T-cell (primary cell): ENCODE measurements around the gene MAN1A1. TPM values are rescaled to one million over a fixed set of nuclear protein-coding genes. Genes with fewer than 3 reads are reported as not detected.
A peak's percentile ranks its signal among the peaks of the same experiment; 100 is the strongest.

Source experiments
- ATAC-seq, 4 experiments: fragments of 200-7000 bp in 3 of 4; fragments of 150-1000 bp in 1 of 4; cut with Tn5 transposase; replicated peaks in 1 of 4; 1 replicate in 3 of 4; 2 replicates in 1 of 4; pipeline ENCODE4 v1.10.0; 2021; ENCODE audit warnings: moderate library complexity in 3 of 4, mild to moderate bottlenecking in 2 of 4, moderate number of reproducible peaks in 1 of 4
- CTCF ChIA-PET, 2 donors: fragments of 300-600 bp; sonication (Branson Sonifier 250); formaldehyde crosslinking; loops; one replicate each; lab custom pipeline; 2022; ENCODE audit warnings: antibody characterized with exemption in 2 of 2; lab: Charles Lee
- POLR2A ChIA-PET, 2 donors: fragments of 300-600 bp; sonication (Branson Sonifier 250); formaldehyde crosslinking; loops; one replicate each; lab custom pipeline; 2022; ENCODE audit warnings: antibody characterized with exemption in 2 of 2; lab: Charles Lee
- DNase-seq, 35 experiments: peaks; one replicate each; pipeline versions ENCODE4 v3.0.0 to v3.0.0-alpha.2; 2013 to 2023
- H3K27ac ChIP-seq: one replicate; pipeline ENCODE4 v1.5.1; 2013; ENCODE audit warnings: low read length
- H3K27me3 ChIP-seq, 2 experiments: replicated peaks in 1 of 2; 1 replicate in 1 of 2; 2 replicates in 1 of 2; pipeline versions ENCODE4 v1.6.1 to v1.7.0; 2013; ENCODE audit warnings: low read length in 1 of 2, mixed read lengths in 1 of 2; ENCODE audit not compliant: control insufficient read depth in 2 of 2, insufficient read depth in 2 of 2; ENCODE audit errors: extremely low read depth in 1 of 2
- H3K36me3 ChIP-seq, 2 donors: 1 replicate in 1 of 2; 2 replicates in 1 of 2; pipeline versions ENCODE4 v1.6.1 to v1.7.0; 2013; ENCODE audit warnings: low read length in 1 of 2; ENCODE audit not compliant: control insufficient read depth in 2 of 2, insufficient read depth in 1 of 2; ENCODE audit errors: extremely low read depth in 1 of 2
- H3K4me1 ChIP-seq, 2 experiments: 1 replicate in 1 of 2; 2 replicates in 1 of 2; pipeline versions ENCODE4 v1.6.1 to v1.7.0; 2013; ENCODE audit warnings: low read length in 2 of 2, mixed read lengths in 1 of 2; ENCODE audit not compliant: insufficient read depth in 2 of 2, control insufficient read depth in 1 of 2; ENCODE audit errors: extremely low read depth in 1 of 2
- H3K4me3 ChIP-seq, 2 donors: 1 replicate in 1 of 2; 2 replicates in 1 of 2; pipeline versions ENCODE4 v1.5.1 to v1.7.0; 2013; ENCODE audit warnings: mild to moderate bottlenecking in 2 of 2, low read length in 1 of 2, moderate library complexity in 1 of 2; ENCODE audit not compliant: control insufficient read depth in 1 of 2; ENCODE audit errors: extremely low read depth in 1 of 2
- H3K9me3 ChIP-seq: 2 replicates; pipeline ENCODE4 v1.7.0; 2013
- H3K27ac Mint-ChIP-seq, 2 donors: one replicate each; pipeline ENCODE4 v1.8.0; 2020 to 2021; ENCODE audit warnings: mild to moderate bottlenecking in 2 of 2, mixed read lengths in 2 of 2
- H3K27me3 Mint-ChIP-seq, 2 donors: one replicate each; pipeline ENCODE4 v1.8.0; 2021 to 2022; ENCODE audit warnings: mixed read lengths in 2 of 2
- H3K36me3 Mint-ChIP-seq: one replicate; pipeline ENCODE4 v1.8.0; 2021; ENCODE audit warnings: mixed read lengths
- H3K4me1 Mint-ChIP-seq, 3 donors: one replicate each; pipeline ENCODE4 v1.8.0; 2020 to 2022; ENCODE audit warnings: mixed read lengths in 3 of 3, mild to moderate bottlenecking in 1 of 3
- H3K4me3 Mint-ChIP-seq, 3 donors: one replicate each; pipeline ENCODE4 v1.8.0; 2020 to 2022; ENCODE audit warnings: mild to moderate bottlenecking in 3 of 3, mixed read lengths in 3 of 3, moderate library complexity in 3 of 3
- H3K9me3 Mint-ChIP-seq, 3 donors: one replicate each; pipeline ENCODE4 v1.8.0; 2020 to 2022; ENCODE audit warnings: mixed read lengths in 3 of 3
- WGBS: methylation state at CpG from one replicate; pipeline ENCODE4 v1.1.5; 2013; ENCODE audit warnings: missing lambda C conversion rate; ENCODE audit not compliant: insufficient coverage; 5-methylcytosine and 5-hydroxymethylcytosine counted together
- total RNA-seq, 35 experiments: library from RNA in 6 of 35; stranded (reverse) in 6 of 35; fragments of 120-200 nt in 1 of 35; gene quantifications; one replicate each; pipeline versions ENCODE4 v1.2.1 to v1.2.4 and lab custom pipeline; 2013 to 2026

The MAN1A1 gene
- 10 to 100 TPM in 3 of 5 donors, 1 to 10 TPM in 2; 9.4 to 13.6 (median 12.3) TPM for total RNA-seq
- 33.5 TPM for total RNA-seq (2013)
- 23.4 to 132 (median 41.6) reads per million in 29 experiments for total RNA-seq (lab: John Stamatoyannopoulos, UW)

GRCh38 chr6:119349361-119350201, at the start of gene MAN1A1:
TSS of gene MAN1A1 (minus strand) at chr6:119349761. CDS start at chr6:119349065, 696 bp downstream.
- Histone ChIP-seq H3K36me3 (no peaks in the 10 kb centered on the region), H3K4me3 (peak within 1 kb of the TSS; percentile 95 to 97), H3K4me1 (peaks cover 4 to 15% of the 10 kb centered on the region in 2 experiments), H3K27ac (peak within 1 kb of the TSS; percentile 69), H3K9me3 (no peaks in the 10 kb centered on the region), H3K27me3 (no peaks in the 10 kb centered on the region)
- H3K27me3 Mint-ChIP-seq: no peaks in the 10 kb centered on the region
- peak within 1 kb of the TSS; percentile 77 to 91 for H3K27ac Mint-ChIP-seq
- POLR2A ChIA-PET: interaction anchor here in 1 of 2 donors (0.7 to 1.0 kb wide), 2 partner anchors 11 to 35 kb away, joined by 3 to 4 read pairs; no protein-coding TSS in a partner anchor
- peak within 1 kb of the TSS; percentile 82 to 94 (median 89) for H3K4me3 Mint-ChIP-seq
- DNase-seq: peak; percentile 73 to 94 (median 84)
- no peaks in the 10 kb centered on the region for H3K36me3 Mint-ChIP-seq
- no peaks in the 10 kb centered on the region for H3K9me3 Mint-ChIP-seq
- CTCF ChIA-PET: interaction anchor here (0.8 to 2.3 kb wide), 5 partner anchors 13 to 297 kb away, joined by 3 to 23 read pairs (median 7); no protein-coding TSS in a partner anchor
- WGBS: under 1% methylated on average over 102 of the region's 103 CpGs
- peaks cover 54 to 56% (median 55%) of the 10 kb centered on the region in 3 donors for H3K4me1 Mint-ChIP-seq
- peak; percentile 89 to 91 (median 90) for ATAC-seq

GRCh38 chr6:119395192-119395591, 45.6 kb upstream of the MAN1A1 start:
- no peaks in the 10 kb centered on the region for H3K4me1 Mint-ChIP-seq
- 80% methylated on average over 1 of the region's 2 CpGs for WGBS
- H3K4me3 ChIP-seq: no peak overlapping the region

GRCh38 chr6:119390247-119390793, 40.8 kb upstream of the MAN1A1 start:
- Mint-ChIP-seq H3K4me3 (no peak overlapping the region), H3K9me3 (peaks cover 0 to 12% (median 0%) of the 10 kb centered on the region in 3 donors), H3K36me3 (peaks cover 6% of the 10 kb centered on the region), H3K27ac (no peak overlapping the region), H3K4me1 (no peaks in the 10 kb centered on the region), H3K27me3 (no peaks in the 10 kb centered on the region)
- Histone ChIP-seq H3K27ac (no peak overlapping the region), H3K9me3 (no peaks in the 10 kb centered on the region), H3K4me3 (no peak overlapping the region), H3K27me3 (no peaks in the 10 kb centered on the region), H3K4me1 (no peaks in the 10 kb centered on the region), H3K36me3 (no peaks in the 10 kb centered on the region)
- ChIA-PET CTCF (no interaction called here), POLR2A (no interaction called here)
- no peak for DNase-seq
- ATAC-seq: no peak

More at GRCh38 chr6:119395192-119395591, 45.6 kb upstream of the MAN1A1 start:
- H3K36me3 ChIP-seq: no peaks in the 10 kb centered on the region
- no peaks in the 10 kb centered on the region for H3K9me3 ChIP-seq
- POLR2A ChIA-PET: no interaction called here
- CTCF ChIA-PET: no interaction called here
- no peak overlapping the region for H3K27ac Mint-ChIP-seq
- ATAC-seq (no peak), DNase-seq (no peak)
- peaks cover 2 to 4% of the 10 kb centered on the region in 2 donors for H3K27me3 Mint-ChIP-seq
- peaks cover 3 to 5% (median 4%) of the 10 kb centered on the region in 3 donors for H3K9me3 Mint-ChIP-seq
- H3K36me3 Mint-ChIP-seq: no peaks in the 10 kb centered on the region
- no peak overlapping the region for H3K4me3 Mint-ChIP-seq
- no peaks in the 10 kb centered on the region for H3K27me3 ChIP-seq
- H3K27ac ChIP-seq: no peak overlapping the region
- no peaks in the 10 kb centered on the region for H3K4me1 ChIP-seq

- ATAC-seq: no peak
- H3K9me3 ChIP-seq: no peaks in the 10 kb centered on the region
- no peaks in the 10 kb centered on the region for H3K36me3 ChIP-seq
- no peak overlapping the region for H3K4me3 ChIP-seq
- no CpG with 5 or more reads among the region's 1 CpG for WGBS
- POLR2A ChIA-PET: no interaction called here
- Mint-ChIP-seq H3K9me3 (peaks cover 2 to 19% (median 6%) of the 10 kb centered on the region in 3 donors), H3K27ac (no peak overlapping the region), H3K36me3 (peaks cover 21% of the 10 kb centered on the region), H3K4me1 (no peaks in the 10 kb centered on the region), H3K27me3 (no peaks in the 10 kb centered on the region), H3K4me3 (no peak overlapping the region)
- no peaks in the 10 kb centered on the region for H3K4me1 ChIP-seq
- CTCF ChIA-PET: interaction anchor here in 1 of 2 donors (0.7 kb wide), 1 partner anchor 94 kb away, joined by 4 read pairs; no protein-coding TSS in a partner anchor
- H3K27ac ChIP-seq: no peak overlapping the region
- H3K27me3 ChIP-seq: no peaks in the 10 kb centered on the region
- DNase-seq: no peak
Observed at GRCh38 chr6:119385994-119386393, 36.4 kb upstream of the MAN1A1 start.

- Mint-ChIP-seq H3K4me1 (no peaks in the 10 kb centered on the region), H3K27me3 (no peaks in the 10 kb centered on the region), H3K36me3 (peaks cover 24% of the 10 kb centered on the region), H3K27ac (no peak overlapping the region), H3K4me3 (no peak overlapping the region), H3K9me3 (peaks cover 14 to 27% (median 15%) of the 10 kb centered on the region in 3 donors)
- Histone ChIP-seq H3K27ac (no peak overlapping the region), H3K4me1 (no peaks in the 10 kb centered on the region), H3K27me3 (no peaks in the 10 kb centered on the region), H3K4me3 (no peak overlapping the region), H3K9me3 (no peaks in the 10 kb centered on the region), H3K36me3 (no peaks in the 10 kb centered on the region)
- CTCF ChIA-PET: no interaction called here
- POLR2A ChIA-PET: no interaction called here
- DNase-seq: no peak
- ATAC-seq: no peak
Observed at GRCh38 chr6:119384444-119384843, 34.9 kb upstream of the MAN1A1 start.

- POLR2A ChIA-PET: no interaction called here
- ATAC-seq (no peak), DNase-seq (no peak)
- Histone ChIP-seq H3K27me3 (no peaks in the 10 kb centered on the region), H3K9me3 (no peaks in the 10 kb centered on the region), H3K27ac (no peak overlapping the region), H3K4me3 (no peak overlapping the region), H3K4me1 (no peaks in the 10 kb centered on the region), H3K36me3 (no peaks in the 10 kb centered on the region)
- H3K9me3 Mint-ChIP-seq: peaks cover 14 to 20% (median 19%) of the 10 kb centered on the region in 3 donors
- H3K27me3 Mint-ChIP-seq: no peaks in the 10 kb centered on the region
- H3K27ac Mint-ChIP-seq: no peak overlapping the region
- no peaks in the 10 kb centered on the region for H3K4me1 Mint-ChIP-seq
- CTCF ChIA-PET: no interaction called here
- H3K36me3 Mint-ChIP-seq: peaks cover 32% of the 10 kb centered on the region
- no peak overlapping the region for H3K4me3 Mint-ChIP-seq
Observed at GRCh38 chr6:119379809-119380208, 30.2 kb upstream of the MAN1A1 start.
